DOHH2 (cell line): ENCODE data around the gene SLC44A5.

ENCODE experiments used
- H3F3A ChIP-seq: fragments of 200-600 bp; sonication (generic), shearing (Covaris generic); 2 replicates; pipeline ENCODE4 v1.6.0; 2016; ENCODE audit warnings: antibody characterized with exemption, mild to moderate bottlenecking; ENCODE audit not compliant: control insufficient read depth, insufficient read depth
- H3K27ac ChIP-seq: fragments of 200-600 bp; sonication (generic); 2 replicates; pipeline ENCODE4 v1.5.1; 2014; ENCODE audit warnings: low read depth, mild to moderate bottlenecking, low read length, moderate library complexity
- H3K27me3 ChIP-seq: fragments of 200-600 bp; sonication (generic); 2 replicates; pipeline ENCODE4 v1.6.1; 2014; ENCODE audit warnings: mild to moderate bottlenecking, low read length, mixed read lengths; ENCODE audit not compliant: control insufficient read depth
- H3K36me3 ChIP-seq: fragments of 200-600 bp; sonication (generic); 2 replicates; pipeline ENCODE4 v1.6.1; 2014; ENCODE audit warnings: mild to moderate bottlenecking, low read length, moderate library complexity, mixed read lengths; ENCODE audit not compliant: control insufficient read depth
- H3K4me1 ChIP-seq: fragments of 200-600 bp; sonication (generic); 2 replicates; pipeline ENCODE4 v1.6.1; 2014; ENCODE audit warnings: mild to moderate bottlenecking, low read length, mixed read lengths; ENCODE audit not compliant: control insufficient read depth
- H3K4me2 ChIP-seq: fragments of 200-600 bp; sonication (generic); 2 replicates; pipeline ENCODE4 v1.6.0; 2014; ENCODE audit warnings: mild to moderate bottlenecking, low read length, moderate library complexity
- H3K4me3 ChIP-seq: fragments of 200-600 bp; sonication (generic); 2 replicates; pipeline ENCODE4 v1.5.1; 2014; ENCODE audit warnings: mild to moderate bottlenecking, low read length, mixed read lengths
- H3K79me2 ChIP-seq: fragments of 200-600 bp; sonication (generic); 2 replicates; pipeline ENCODE4 v1.6.1; 2014; ENCODE audit warnings: mild to moderate bottlenecking, low read length, mixed read lengths; ENCODE audit not compliant: control insufficient read depth
- H3K9me2 ChIP-seq: fragments of 200-600 bp; sonication (generic); replicated peaks from 2 replicates; pipeline ENCODE4 v1.6.1; 2014; ENCODE audit warnings: mild to moderate bottlenecking, low read length, mixed read lengths; ENCODE audit not compliant: control insufficient read depth
- H3K9me3 ChIP-seq: fragments of 200-600 bp; sonication (generic); 2 replicates; pipeline ENCODE4 v1.6.1; 2014; ENCODE audit warnings: antibody characterized with exemption, low read length, mixed read lengths; ENCODE audit not compliant: control insufficient read depth, insufficient read depth
- H4K20me1 ChIP-seq: fragments of 200-600 bp; sonication (generic); 2 replicates; pipeline ENCODE4 v1.6.0; 2014; ENCODE audit warnings: low read depth, mild to moderate bottlenecking, antibody characterized with exemption, low read length, moderate library complexity; ENCODE audit not compliant: control insufficient read depth, insufficient read depth
- EZH2phosphoT487 ChIP-seq: fragments of 200-600 bp; sonication (generic); IDR thresholded peaks from 2 replicates; pipeline ENCODE4 v1.6.1; 2017; ENCODE audit warnings: borderline replicate concordance, mild to moderate bottlenecking, antibody characterized with exemption, low read length, moderate library complexity, mixed read lengths
- TF ChIP-seq, protein P1 (sequence below): fragments of 200-600 bp; sonication (generic); IDR thresholded peaks from one replicate; pipeline ENCODE4 v1.5.1; 2014; ENCODE audit warnings: antibody characterized with exemption, mild to moderate bottlenecking, low read depth, low read length; ENCODE audit not compliant: poor library complexity, severe bottlenecking

SLC44A5 gene

GRCh38 chr1:75643460-75643859, 32.5 kb upstream of the SLC44A5 start:
- Histone ChIP-seq H3K4me2 (no peak overlapping the region), H3K27ac (no peak overlapping the region), H3K27me3 (peaks cover 3% of the 10 kb centered on the region), H3F3A (no peaks in the 10 kb centered on the region), H4K20me1 (no peaks in the 10 kb centered on the region), H3K4me3 (no peak overlapping the region), H3K9me3 (peaks cover 10% of the 10 kb centered on the region; the same call in 1 of the 2 replicates), H3K4me1 (no peaks in the 10 kb centered on the region), H3K79me2 (no peaks in the 10 kb centered on the region), H3K9me2 (no peaks in the 10 kb centered on the region), H3K36me3 (no peaks in the 10 kb centered on the region)
- TF ChIP-seq EZH2phosphoT487 = no peak
- TF ChIP-seq, protein P1, sequence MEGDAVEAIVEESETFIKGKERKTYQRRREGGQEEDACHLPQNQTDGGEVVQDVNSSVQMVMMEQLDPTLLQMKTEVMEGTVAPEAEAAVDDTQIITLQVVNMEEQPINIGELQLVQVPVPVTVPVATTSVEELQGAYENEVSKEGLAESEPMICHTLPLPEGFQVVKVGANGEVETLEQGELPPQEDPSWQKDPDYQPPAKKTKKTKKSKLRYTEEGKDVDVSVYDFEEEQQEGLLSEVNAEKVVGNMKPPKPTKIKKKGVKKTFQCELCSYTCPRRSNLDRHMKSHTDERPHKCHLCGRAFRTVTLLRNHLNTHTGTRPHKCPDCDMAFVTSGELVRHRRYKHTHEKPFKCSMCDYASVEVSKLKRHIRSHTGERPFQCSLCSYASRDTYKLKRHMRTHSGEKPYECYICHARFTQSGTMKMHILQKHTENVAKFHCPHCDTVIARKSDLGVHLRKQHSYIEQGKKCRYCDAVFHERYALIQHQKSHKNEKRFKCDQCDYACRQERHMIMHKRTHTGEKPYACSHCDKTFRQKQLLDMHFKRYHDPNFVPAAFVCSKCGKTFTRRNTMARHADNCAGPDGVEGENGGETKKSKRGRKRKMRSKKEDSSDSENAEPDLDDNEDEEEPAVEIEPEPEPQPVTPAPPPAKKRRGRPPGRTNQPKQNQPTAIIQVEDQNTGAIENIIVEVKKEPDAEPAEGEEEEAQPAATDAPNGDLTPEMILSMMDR = no peak

DNA sequence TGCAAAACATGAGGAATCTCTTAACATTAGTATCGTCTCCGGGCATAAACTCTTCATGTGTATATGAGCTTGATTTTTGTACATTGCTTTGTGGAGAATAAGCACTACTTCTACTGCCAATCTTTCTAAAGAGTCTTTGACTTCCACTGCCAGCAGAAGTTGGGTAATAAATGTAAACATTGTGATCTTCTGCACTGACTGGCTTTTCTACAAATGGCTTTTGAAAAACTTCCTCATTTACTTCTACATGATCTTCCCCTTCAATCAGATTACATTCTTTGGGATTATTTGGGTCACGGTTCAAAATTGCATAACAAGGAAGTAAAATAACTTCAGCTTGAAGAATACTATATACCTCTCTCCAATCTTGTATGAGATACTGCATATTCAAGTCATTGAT, 30.4 kb upstream of the SLC44A5 start:
- no peaks in the 10 kb centered on the region for H3F3A ChIP-seq
- no peak overlapping the region for H3K27ac ChIP-seq
- no peak overlapping the region for H3K4me3 ChIP-seq
- no peaks in the 10 kb centered on the region for H3K79me2 ChIP-seq
- H3K9me2 ChIP-seq = no peaks in the 10 kb centered on the region
- no peaks in the 10 kb centered on the region for H3K4me1 ChIP-seq
- H3K27me3 ChIP-seq = peaks cover 3% of the 10 kb centered on the region
- no peaks in the 10 kb centered on the region for H4K20me1 ChIP-seq
- H3K9me3 ChIP-seq = peaks cover 1% of the 10 kb centered on the region; the same call in 1 of the 2 replicates
- no peaks in the 10 kb centered on the region for H3K36me3 ChIP-seq
- H3K4me2 ChIP-seq = no peak overlapping the region
- TF ChIP-seq EZH2phosphoT487 = no peak
- TF ChIP-seq, protein P1 = no peak

DNA sequence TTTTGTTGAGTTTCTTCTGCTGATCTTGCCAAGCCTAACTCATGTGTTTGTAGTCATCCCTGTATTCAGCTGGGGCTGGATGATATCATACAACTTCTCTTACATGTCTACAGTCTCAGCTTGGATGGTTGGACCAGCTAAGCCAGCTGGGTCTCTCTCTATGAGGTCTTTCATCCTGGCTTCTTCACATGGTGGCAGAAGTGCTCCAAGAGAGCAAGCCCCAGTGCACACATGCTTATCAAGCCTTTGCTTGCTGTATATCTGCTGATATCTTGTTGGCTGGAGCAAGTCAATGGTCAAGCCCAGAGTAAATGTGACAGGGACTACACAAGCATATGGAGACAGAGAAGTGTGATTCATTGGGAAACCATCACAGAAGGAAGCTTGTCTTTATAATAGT, 29.2 kb upstream of the SLC44A5 start:
- Histone ChIP-seq H3K27ac (no peak overlapping the region), H3F3A (no peaks in the 10 kb centered on the region), H3K27me3 (peaks cover 3% of the 10 kb centered on the region), H3K4me1 (no peaks in the 10 kb centered on the region), H3K9me2 (no peaks in the 10 kb centered on the region), H3K9me3 (no peaks in the 10 kb centered on the region), H3K36me3 (no peaks in the 10 kb centered on the region), H3K79me2 (no peaks in the 10 kb centered on the region), H3K4me2 (no peak overlapping the region), H3K4me3 (no peak overlapping the region), H4K20me1 (no peaks in the 10 kb centered on the region)
- TF ChIP-seq EZH2phosphoT487 = no peak
- TF ChIP-seq, protein P1 = no peak
